ENCODE data around the gene ADAM12. TPM values are rescaled to one million over a fixed set of nuclear protein-coding genes. Genes with fewer than 3 reads are reported as not detected.
A peak's percentile ranks its signal among the peaks of the same experiment; 100 is the strongest.

Gene ADAM12
- total RNA-seq, 4 donors from 2014 or later: 0.19 to 2.6 (median 1.5) TPM

DNA sequence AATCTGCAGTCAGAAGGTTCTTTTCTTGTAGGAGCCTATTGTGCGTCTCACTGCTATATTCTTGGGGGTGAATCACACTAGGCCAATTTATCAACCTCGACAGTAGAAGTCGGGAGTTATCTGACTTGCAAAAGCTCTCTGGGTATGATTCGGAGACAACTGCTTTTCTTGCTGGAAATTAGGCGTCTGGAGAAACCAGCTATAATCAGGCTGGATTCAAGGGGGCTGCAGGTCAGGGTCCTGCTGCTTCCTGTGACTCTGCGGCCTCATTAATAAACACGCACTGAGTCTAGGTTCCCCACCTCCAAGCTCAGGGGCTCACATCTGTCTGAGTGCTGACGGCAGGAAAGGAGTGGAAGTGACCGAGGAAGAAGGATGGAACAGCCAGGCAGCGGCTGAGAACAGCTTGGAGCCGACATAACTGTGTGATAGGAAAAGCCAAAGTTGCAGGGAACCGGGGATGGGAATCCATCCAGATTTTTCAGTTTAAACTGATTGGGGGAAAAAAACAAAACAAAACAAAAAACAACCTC, 307.3 kb downstream of the ADAM12 start:
- Histone ChIP-seq H3K27ac (no peak overlapping the region), H3K27me3 (no peaks in the 10 kb centered on the region), H3K36me3 (no peaks in the 10 kb centered on the region), H3K9me3 (no peaks in the 10 kb centered on the region), H3K4me1 (no peaks in the 10 kb centered on the region), H3K4me3 (no peak overlapping the region)
- WGBS: 60% methylated on average over 12 of the region's 12 CpGs
- no peak for DNase-seq (ENCODE audit: low spot score in 2 of 2)
- no peak for TF ChIP-seq POLR2AphosphoS5 (IDR thresholded peaks at IDR 0.05)
- no peak for TF ChIP-seq POLR2A (IDR thresholded peaks at IDR 0.05)
- TF ChIP-seq EP300 (IDR thresholded peaks at IDR 0.05): no peak
- TF ChIP-seq, protein P1, sequence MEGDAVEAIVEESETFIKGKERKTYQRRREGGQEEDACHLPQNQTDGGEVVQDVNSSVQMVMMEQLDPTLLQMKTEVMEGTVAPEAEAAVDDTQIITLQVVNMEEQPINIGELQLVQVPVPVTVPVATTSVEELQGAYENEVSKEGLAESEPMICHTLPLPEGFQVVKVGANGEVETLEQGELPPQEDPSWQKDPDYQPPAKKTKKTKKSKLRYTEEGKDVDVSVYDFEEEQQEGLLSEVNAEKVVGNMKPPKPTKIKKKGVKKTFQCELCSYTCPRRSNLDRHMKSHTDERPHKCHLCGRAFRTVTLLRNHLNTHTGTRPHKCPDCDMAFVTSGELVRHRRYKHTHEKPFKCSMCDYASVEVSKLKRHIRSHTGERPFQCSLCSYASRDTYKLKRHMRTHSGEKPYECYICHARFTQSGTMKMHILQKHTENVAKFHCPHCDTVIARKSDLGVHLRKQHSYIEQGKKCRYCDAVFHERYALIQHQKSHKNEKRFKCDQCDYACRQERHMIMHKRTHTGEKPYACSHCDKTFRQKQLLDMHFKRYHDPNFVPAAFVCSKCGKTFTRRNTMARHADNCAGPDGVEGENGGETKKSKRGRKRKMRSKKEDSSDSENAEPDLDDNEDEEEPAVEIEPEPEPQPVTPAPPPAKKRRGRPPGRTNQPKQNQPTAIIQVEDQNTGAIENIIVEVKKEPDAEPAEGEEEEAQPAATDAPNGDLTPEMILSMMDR (IDR thresholded peaks at IDR 0.05): no peak

DNA sequence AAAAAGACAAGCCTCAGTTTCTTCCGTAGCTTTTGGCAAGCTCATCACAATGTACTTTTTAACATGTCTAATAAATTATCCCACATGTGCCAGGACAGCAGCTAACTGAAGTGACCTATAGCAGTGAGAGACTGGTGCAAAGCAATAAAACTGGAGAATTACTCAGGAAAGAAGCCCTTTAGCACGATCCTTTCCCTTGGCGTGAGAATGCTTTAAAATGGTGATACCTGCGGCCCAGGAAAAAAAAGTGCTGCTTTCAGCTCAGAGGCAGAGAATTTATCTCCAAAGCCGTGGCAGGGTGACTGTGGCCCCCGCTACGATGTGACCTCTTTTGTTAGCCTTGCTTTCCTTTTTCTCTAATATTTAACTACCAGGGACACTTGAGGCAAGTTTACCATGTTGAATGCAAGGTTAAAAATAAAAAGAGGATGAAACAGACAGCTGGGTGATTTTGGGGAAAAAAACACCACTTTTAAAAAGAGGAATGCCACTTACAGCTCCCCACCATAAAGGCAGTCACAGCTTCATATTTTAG, 307.9 kb downstream of the ADAM12 start:
- no peak for TF ChIP-seq POLR2AphosphoS5 (IDR thresholded peaks at IDR 0.05)
- TF ChIP-seq, protein P1 (IDR thresholded peaks at IDR 0.05): no peak
- no peak for TF ChIP-seq EP300 (IDR thresholded peaks at IDR 0.05)
- TF ChIP-seq POLR2A (IDR thresholded peaks at IDR 0.05): no peak
- Histone ChIP-seq H3K9me3 (no peaks in the 10 kb centered on the region), H3K27me3 (no peaks in the 10 kb centered on the region), H3K36me3 (no peaks in the 10 kb centered on the region), H3K4me3 (no peak overlapping the region), H3K4me1 (no peaks in the 10 kb centered on the region), H3K27ac (no peak overlapping the region)
- 87% methylated on average over 7 of the region's 7 CpGs for WGBS
- DNase-seq (ENCODE audit: low spot score in 2 of 2): peak in 1 of 2 donors; percentile 11

DNA sequence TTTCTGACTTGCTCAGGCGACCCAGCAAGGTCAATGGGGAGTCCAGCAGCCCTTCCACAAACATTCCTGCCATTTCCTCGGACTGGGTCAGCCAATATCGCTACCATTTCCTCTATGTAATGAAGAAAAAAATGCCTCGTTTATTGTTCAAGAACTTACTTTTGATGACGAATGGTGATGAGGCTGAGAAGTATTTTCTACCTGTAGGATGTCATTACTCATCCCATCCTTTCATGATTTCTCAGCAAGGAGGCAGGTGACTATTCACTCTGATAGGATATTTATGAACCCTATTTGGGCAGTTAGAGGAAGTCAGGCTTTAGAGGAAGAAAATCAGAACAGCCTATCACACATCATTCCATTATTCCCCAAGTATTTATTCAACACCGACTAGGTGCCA, 313.3 kb downstream of the ADAM12 start:
- no peaks in the 10 kb centered on the region for H3K4me1 ChIP-seq
- 85% methylated on average over 6 of the region's 6 CpGs for WGBS
- no peaks in the 10 kb centered on the region for H3K36me3 ChIP-seq
- no peaks in the 10 kb centered on the region for H3K9me3 ChIP-seq
- no peak for DNase-seq (ENCODE audit: low spot score in 2 of 2)
- H3K27me3 ChIP-seq: no peaks in the 10 kb centered on the region
- TF ChIP-seq POLR2A (IDR thresholded peaks at IDR 0.05) (no peak), EP300 (IDR thresholded peaks at IDR 0.05) (no peak)
- TF ChIP-seq, protein P1 (IDR thresholded peaks at IDR 0.05): no peak
- no peak overlapping the region for H3K4me3 ChIP-seq
- no peak overlapping the region for H3K27ac ChIP-seq

DNA sequence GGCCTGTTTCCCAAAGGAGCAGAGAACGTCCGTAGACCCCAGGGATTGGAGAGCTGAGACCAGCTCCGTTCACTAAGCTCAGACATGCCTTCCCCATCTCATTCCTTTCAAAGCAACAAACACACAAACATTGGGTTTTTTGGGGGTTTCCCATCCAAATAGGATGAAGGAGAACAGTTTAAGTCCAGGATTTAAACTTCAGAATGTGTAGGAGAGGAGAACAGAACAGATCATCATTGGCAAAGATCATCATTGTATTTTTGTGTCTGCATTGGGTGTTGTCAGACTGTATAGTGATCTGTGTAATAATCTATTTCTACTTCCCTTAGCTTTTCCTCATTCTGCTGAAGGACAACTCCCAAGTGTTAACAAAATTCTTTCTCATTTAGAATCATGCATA, 314.0 kb downstream of the ADAM12 start:
- H3K27ac ChIP-seq: no peak overlapping the region
- no peaks in the 10 kb centered on the region for H3K27me3 ChIP-seq

DNA sequence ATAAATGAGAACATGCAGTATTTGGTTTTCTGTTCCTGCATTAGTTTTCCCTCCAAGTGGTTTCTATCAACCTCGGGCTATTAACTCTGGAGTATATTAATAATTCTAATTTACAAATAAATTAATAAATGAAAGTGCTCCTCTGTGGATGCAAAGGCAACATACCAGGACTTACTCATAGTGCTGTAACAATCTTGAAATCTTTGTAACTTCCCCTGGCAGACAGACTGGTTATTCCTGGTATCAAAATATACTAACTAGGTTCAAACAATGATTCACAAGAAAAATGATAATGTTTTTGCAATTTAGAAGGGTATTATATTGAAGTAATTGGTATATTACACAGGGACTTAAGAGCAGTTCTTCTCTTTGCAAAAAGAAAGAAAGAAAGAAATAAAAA, 314.7 kb downstream of the ADAM12 start:
- Histone ChIP-seq H3K9me3 (no peaks in the 10 kb centered on the region), H3K27ac (no peak overlapping the region), H3K27me3 (no peaks in the 10 kb centered on the region), H3K4me3 (no peak overlapping the region), H3K36me3 (no peaks in the 10 kb centered on the region), H3K4me1 (no peaks in the 10 kb centered on the region)
- DNase-seq (ENCODE audit: low spot score in 2 of 2): no peak
- TF ChIP-seq EP300 (IDR thresholded peaks at IDR 0.05) (no peak), POLR2AphosphoS5 (IDR thresholded peaks at IDR 0.05) (no peak), POLR2A (IDR thresholded peaks at IDR 0.05) (no peak)
- TF ChIP-seq, protein P1 (IDR thresholded peaks at IDR 0.05): no peak
- WGBS: 91% methylated on average over 1 of the region's 1 CpG

More for the DNA sequence above, 314.0 kb downstream of the ADAM12 start:
- Histone ChIP-seq H3K9me3 (no peaks in the 10 kb centered on the region), H3K36me3 (no peaks in the 10 kb centered on the region), H3K4me3 (no peak overlapping the region), H3K4me1 (no peaks in the 10 kb centered on the region)
- no peak for TF ChIP-seq POLR2AphosphoS5 (IDR thresholded peaks at IDR 0.05)
- TF ChIP-seq, protein P1 (IDR thresholded peaks at IDR 0.05): no peak
- no peak for DNase-seq (ENCODE audit: low spot score in 2 of 2)
- 69% methylated on average over 3 of the region's 3 CpGs for WGBS

All from suprapubic skin (tissue), 4 donors.